Endothelial cell of hepatic sinusoid (primary cell): ENCODE results near the gene VGLL4.

Experiments used
- in situ Hi-C: cut with HindIII; loops from 2 replicates; pipeline ENCODE4 v1.10.0; 2017; ENCODE audit warnings: low sequenced_read_pairs

VGLL4 gene

DNA sequence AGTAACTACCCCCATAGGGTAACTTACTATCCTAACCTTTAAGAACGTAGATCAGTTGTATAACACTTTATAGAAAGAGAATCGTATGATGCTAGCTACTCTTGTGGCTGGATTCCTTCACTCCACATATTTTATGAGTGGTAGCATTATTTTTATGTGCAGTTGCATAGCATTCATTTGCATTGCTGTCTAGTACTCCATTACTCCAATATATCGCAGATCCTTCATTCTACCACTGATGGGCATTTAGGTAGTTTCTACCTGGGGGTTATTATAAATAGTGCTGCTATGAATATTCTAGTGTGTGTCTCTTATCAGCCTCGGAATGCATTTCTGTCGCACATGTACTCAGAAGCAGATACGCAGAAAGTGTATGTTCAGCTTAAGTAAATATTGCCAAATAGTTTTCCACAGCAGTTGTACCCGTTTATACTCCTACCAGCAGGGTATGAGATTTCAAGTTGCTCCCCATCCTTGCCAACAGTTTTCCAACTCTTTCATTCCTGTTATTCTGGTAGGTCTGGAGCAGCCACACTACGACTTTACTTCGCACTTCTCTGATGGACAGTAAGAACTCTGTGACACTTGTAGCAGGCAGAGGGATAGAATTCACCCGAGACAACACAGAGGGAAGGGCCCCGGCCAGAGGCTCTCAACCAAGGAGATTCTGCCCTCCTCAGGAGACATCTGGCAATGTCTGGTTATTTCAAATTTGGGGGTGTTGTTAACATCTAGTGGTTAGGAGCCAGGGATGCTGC lies 9.8 kb upstream of the VGLL4 start:
- in situ Hi-C loops, result no loop called here

DNA sequence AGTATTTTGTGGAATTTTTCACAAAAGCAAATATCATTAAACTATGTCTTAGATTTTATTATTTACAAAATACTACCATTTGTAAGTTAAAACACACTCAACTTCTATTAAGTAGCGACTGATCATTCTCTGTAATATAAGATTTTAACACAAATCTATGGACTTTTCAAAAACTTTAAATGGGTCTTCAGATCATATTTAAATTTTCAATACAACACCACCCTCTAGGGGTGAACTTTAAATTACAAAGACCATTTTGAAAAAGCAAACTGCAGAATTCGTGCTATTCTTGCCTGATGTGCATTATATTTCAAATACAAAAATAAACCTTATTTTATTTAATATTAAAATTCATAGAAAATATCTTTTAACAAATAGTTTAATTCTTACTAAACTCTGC lies 8.2 kb upstream of the VGLL4 start:
- in situ Hi-C loops, result no loop called here

DNA sequence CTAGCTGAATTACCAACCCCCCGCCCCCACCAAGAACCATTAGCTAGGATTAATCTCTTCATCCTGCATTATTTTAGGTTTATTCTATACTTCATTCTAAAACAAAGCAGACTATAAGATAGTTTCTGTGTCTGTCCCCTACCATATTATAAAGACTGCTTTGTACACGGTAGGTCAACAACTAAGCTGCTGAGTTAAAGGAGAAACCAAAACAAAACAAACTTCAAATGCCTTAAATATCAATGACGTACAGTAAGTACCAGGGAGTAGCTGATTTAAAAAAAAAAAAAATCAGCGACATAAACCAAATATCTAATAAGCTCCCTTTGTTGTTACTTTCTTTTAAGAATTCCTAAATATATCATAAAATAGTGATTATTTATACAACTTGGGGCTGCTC lies 7.8 kb upstream of the VGLL4 start:
- in situ Hi-C loops, result no loop called here

DNA sequence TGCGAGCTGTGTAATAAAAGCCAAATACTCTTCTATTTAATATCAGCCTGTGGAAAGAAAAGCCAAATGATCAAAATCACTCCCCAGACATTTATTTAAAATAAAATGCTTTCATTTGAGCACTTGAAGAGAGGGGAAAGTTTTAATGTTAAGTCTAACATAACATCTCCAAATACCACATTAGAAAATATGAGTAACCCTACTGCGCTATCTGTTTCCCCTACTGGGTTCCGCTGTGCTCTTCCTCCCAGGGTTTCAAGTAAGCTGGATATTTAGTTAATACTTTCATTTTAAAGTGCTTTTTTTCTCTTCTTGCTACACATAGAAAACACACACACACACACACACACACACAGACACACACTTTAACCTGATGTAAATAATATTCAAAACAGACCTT lies 6.7 kb upstream of the VGLL4 start:
- in situ Hi-C loops, result no loop called here

DNA sequence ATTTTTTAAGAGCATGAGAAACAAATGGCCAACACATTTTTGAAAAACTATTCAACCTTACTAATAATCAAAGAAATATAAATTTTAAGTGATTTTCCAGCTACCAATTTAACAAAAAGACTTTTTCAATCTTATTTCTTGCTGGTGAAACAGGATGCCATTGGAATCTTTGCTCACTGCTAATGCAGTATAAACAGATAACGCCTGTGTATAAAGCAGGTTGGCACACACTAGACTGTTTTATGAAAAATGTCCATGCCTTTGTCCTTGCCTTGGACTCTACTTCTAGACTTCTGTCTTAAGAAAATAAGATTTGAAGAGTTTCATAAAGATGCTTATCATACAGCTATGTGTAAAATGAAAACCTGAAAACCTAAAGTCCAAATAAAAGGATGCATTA lies 5.0 kb upstream of the VGLL4 start:
- in situ Hi-C loops, result loop anchor here (5.0 kb wide), 3 partner anchors 104 to 266 kb away; no protein-coding TSS in a partner anchor

DNA sequence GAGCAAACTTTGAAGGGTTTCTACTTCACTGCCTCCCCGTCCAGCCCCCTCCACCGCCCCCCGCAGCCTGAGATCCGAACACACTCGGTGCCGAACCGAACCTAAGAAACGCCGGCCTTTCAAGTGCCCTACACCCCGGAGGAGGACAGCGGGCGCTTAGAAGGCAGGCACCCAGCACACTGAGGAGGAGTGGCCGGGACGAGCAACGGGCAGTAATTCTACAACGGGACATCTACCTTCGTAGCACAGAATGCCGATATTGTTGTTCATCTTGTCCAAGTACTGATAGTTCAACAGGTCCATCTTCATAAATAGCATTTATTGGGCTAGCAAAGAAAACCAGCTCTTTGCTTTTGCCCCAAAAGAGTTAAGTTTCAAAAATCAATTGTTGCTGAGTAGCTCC lies 513 bp downstream of the VGLL4 start:
- in situ Hi-C loops, result no loop called here

DNA sequence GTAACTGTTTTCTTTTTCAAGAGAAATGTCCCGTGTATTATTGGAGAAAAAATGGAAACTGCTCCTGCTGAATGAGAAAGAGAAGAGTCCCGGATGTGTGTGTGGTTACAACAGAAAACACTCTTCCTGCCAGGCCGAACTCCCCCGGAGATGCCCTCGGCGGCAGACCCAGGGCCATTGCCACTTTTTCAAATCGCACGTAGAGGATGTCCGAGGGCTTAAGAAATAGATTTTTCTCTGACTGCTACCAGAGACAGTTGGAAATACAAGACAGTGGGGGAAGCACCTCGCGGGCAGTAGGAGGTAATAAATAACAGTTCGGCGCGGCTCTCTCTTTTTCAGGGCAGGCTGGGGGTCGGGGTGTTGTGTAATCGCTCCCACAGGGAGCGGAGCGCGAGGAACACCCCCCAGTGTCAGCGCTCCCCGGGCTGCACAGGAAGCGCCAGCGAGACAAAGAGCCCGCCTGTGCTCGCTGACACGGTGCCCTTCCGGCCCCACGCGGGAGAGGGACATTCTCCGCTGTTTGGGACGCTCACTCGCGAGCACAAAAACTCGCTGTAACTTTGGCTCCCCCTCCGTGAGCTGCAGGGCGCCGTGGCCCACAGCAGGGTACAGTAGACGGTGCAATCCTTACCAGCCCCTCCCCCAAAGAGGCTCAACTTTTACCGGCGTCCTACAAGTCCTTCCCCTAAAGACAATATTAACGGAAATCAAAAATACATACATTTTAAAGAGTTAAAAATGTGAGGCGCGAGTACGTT lies 1.1 kb downstream of the VGLL4 start:
- in situ Hi-C loops, result no loop called here

DNA sequence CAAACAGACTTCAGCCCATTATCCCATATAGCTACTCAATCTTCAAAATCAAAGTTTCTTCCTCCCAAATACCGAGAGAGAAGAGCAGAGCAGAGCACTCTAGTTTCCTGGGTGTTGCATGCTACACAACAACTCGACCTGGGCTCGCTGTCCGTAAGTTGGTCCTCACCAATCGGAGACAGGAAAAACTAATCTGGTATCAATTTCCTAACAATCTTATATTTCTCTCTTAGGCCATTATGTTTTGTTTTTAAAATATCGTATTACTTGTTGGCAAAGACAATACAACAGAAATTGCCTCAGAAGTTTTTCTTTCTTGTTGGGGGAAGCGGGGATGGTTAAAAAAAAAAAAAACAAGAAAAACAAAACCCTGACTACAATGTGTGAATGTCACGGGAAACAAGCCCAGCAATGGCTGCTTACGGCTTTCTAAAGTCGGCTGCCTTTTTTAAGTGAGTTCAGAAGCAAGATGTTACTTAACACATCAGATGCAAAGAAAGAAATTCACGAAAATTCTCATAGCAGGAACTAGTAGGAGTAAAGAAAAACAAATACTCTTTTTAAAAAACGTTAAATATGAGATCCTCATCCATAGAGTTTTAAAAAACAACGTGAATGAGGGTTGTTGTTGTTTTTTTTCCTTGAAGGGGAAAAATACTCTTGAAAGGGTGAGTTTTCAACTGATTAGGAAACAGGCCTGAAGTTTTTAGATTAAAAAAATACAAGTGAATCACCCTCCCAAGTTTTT lies 1.9 kb downstream of the VGLL4 start:
- in situ Hi-C loops, result no loop called here

DNA sequence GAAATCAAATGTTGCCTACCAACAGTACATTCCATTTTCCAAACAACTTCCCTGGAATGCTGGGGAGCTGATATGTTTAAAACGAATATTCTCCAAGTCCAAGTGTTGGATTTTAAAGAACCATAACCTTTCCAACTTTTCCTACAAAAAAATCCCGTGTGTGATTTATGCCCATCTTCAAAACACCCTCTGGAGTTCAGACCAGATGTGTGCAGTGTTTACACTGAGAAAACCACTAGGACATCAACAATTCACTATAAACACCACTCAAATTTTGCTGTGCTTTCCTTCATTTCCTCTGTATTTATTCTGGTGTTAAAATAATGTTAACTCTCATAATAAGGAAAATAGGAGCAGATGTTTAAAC lies 2.4 kb downstream of the VGLL4 start:
- in situ Hi-C loops, result no loop called here

DNA sequence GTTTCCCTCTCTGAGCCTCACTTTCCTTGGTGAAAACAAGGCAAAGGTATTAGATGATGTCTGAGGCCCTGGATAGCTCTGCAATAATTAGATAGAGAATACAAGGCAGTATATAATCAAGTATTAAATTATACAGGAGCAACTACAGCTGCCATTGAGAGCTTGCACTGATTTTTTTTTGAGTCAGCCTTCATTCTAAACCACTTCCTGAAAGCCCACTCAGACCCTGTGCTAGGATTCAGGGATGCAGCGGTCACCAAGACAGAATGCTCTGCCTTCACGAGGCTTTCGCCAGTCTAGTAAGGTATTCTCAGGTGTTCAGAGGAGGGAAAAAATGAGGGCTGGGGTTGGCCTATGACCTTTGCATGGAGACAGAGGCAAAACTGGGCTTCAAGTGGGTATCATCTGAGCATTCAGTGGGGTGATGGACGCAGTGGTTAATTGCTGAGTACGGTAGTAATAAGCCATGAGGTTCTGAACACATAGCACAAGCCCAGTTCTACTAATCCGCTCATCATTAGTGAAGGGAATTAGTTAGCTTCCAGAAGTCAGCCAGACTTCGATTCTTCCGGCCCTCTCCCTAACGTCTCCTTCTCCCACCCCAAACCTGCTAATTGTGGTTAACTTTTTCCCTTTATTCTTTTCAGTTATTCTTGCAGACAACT lies 3.6 kb downstream of the VGLL4 start:
- in situ Hi-C loops, result no loop called here

DNA sequence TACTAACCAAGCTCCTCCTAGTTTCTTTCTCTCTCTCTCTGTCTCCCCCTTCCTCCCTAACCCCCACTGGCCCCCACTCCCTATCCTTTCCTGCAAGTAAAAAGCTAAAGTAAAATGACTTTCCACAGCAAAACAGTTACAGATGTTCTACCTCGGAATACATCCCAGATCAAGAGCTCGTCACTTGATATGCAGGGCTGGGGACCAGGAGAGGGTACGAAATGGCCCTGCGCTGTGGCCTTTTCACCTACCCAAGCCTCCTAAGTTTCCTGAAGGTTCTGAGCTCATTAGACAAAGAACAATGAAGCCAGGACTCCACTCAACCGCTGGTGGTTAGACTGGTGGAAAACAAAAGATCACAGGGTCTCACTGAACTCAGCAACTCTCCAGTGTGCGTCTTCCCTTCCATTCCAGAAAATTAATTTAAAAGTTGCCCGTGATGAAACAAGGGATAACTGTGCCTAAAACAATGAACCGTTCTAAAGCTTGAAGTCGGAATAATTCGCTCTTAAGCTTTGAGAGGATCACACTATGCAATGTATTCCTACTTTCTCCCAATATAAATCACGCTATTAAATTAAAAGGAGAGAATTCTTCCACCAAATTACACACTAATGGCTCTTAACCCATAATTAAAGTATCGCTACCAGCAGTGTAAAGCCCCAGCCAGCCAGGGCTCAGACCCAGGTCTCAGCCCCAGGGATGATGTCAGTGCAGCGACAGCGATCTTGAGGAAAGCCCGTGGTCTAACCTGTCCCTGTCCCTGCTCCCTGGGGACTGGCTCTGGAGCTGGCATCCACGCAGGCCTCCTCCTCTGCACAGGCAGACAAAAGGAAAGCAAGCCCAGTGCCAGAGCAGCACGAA lies 5.0 kb downstream of the VGLL4 start:
- in situ Hi-C loops, result loop anchor here (5.0 kb wide), 2 partner anchors 36 to 66 kb away; no protein-coding TSS in a partner anchor

DNA sequence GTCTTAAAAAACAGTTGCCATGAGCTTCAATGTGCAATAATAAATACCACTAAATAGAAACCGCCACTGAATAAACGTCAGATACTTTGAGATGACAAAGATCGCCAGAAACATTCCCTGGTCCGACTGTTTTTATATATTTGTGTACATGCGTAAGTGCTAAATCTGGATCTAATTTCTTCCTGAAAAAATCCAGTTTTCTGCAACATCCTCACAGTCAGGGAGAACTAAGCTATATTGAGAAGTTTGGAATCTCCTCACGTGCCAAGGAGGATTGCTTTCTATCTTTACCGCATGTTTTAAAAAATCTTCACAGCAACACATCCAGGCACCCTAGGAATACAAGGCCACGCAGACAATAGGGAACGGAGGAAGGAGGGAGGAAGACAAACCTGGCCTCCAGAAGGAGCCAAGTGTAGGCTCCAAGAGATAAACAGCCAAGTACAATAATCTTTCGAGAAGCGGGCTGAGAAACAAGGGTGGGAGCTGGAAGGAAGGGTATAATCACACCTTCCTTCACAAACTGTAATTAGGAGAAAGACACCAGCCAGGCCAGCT lies 5.7 kb downstream of the VGLL4 start:
- in situ Hi-C loops, result loop anchor here (5.0 kb wide), 2 partner anchors 36 to 66 kb away; no protein-coding TSS in a partner anchor

DNA sequence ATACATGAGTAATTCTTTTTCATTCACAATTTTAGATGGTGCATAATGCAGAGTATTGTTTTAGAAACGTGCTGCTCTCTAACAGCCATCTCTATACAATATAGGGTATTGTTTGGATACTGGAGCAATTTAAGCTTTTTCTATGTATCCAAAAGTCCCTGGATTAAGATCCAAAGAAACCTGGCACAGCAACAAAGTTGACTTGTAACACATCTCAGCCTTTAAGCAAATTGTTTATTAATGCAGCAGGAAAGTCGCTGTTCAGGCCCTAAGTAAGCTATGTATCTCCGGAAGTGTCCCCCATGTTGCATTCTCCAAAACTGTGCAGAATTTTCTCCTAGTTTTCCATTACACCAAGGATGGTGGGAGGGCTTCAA lies 7.3 kb downstream of the VGLL4 start:
- in situ Hi-C loops, result loop anchor here (5.0 kb wide), 2 partner anchors 34 to 64 kb away; no protein-coding TSS in a partner anchor

DNA sequence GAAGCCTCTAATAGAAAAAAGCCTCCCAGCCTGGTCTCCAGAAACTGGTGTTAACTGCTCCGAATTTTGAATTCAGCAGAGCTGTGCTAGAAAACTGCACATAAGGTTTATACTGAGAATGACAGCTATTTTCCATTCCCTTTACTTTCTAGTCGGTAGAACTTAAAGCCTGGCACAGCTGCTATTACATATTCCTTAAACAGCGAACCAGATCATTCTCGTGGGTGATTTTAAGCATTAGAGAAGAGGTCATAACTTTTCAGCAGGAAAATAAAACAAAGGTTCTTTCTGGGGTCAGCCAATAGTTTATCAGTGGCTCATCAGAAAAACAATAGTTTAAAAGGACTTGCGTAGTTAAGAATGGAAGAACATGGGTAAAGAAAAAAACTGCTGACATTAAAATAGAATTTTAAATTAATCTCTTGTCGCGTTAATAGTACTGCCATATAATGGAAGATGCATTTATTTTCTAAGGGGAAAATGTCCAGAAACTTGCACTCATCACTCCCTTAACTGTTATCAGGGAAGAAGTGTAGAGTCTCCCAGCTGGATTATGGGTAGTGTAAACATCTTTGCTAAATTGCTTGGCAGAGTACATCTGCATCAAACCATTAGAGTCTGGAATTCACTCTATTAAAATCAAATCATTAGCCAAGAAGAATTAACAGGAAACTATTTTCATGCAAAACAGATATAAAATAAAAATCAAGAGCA lies 7.9 kb downstream of the VGLL4 start:
- in situ Hi-C loops, result loop anchor here (5.0 kb wide), 2 partner anchors 34 to 64 kb away; no protein-coding TSS in a partner anchor

DNA sequence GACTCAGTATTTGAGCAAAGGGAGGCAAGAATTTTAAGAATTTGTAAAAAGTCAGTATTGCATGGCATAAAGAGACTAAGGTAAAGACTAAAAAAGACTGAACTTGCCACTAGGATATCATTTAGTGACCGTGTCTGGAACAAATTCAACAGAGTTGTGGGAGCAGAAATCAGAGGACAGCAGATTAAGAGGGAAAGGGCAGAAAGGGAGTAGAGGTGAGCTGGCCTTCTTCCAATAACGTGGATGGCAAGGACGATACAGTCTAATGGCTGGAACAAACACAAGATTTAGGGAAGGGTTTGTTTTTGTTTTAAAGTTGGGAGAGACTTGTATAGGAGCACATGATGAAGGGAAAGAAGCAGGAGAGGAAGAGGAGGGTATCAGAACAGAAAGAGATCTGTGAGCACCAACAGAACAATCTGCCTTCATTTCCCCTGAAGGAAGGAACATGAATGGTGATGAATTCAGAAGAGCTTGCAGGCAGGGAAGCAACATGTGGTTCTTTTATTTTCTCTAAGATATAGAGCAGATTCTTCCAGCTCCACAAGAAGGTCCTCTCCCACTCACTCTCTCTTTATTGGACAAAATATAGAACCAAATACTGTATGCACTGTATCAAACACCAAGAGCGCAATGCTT lies 8.6 kb downstream of the VGLL4 start:
- in situ Hi-C loops, result loop anchor here (5.0 kb wide), 2 partner anchors 33 to 63 kb away; no protein-coding TSS in a partner anchor

DNA sequence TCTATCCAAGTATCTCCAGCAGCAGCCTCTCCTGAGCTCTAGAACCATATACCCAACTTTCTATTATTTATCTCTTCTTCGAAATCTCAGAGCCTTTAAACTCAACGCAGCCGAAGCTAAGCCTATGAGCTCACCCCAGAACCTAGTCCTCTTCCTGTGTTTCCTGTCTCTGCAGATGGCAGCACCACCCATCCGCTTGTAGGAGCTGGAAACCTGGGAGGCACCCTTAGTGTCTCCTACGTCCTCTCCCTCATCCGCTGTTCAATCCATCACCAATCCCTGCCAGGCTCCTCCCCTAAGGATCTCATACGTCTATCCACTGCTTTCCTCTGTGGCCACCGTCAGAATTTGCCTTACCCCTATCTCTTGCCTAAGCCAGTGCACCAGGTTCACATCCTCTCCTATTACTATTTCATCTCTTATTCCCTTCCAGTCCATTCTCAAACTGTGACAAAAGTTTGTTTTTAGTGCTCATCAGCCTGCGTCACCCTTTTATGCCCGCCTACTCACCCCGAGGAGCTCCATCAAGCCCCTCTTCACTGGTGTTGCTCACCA lies 9.6 kb downstream of the VGLL4 start:
- in situ Hi-C loops, result no loop called here

DNA sequence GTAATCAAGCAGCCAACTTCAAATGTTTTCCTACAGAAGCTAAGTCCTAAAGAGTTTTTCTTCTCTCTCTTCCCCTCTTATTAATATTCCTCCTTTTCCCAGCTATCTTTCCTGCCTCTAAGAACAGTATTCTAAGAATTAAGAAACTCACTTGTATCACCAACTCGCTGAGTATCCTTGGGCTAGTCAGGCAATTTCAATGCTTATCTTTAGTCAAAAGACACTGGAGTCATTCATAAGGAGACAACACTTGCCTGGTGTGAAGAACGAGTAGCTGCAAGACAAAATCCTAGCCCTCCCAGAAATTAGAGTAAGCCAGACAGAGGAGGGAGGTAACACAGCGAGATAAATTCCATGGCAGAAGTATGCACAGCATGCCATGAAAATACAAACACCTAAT lies 10.7 kb downstream of the VGLL4 start:
- in situ Hi-C loops, result no loop called here

DNA sequence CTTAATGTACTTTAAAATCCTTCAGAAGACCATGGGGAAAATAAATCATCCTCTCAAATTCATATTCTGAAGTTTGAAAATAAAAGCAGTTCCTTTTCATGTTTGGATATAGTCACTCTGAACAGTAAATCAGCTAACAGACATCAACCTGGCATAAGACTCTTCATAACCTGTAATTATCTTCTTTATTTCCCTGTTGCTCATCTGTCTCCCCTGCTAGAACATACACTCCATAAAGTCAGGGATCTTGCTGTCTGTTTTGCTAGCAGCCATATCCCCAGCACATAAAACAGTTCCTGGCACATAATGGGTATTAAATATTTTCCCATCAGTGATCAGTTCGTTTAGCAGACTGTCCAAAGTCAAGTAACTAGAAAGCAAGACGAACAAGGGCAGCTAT lies 11.2 kb downstream of the VGLL4 start:
- in situ Hi-C loops, result no loop called here
